Muscle of leg (tissue), 11 donors: ENCODE measurements around the gene LRRFIP1. TPM values are rescaled to one million over a fixed set of nuclear protein-coding genes. Genes with fewer than 3 reads are reported as not detected.
A peak's percentile ranks its signal among the peaks of the same experiment; 100 is the strongest.

Experiments
- DNase-seq: peaks from one replicate; pipeline ENCODE4 v3.0.0; 2013
- H3K27ac ChIP-seq: one replicate; pipeline ENCODE4 v1.5.1; 2013; ENCODE audit warnings: mild to moderate bottlenecking, low read length, control low read depth
- H3K27me3 ChIP-seq: one replicate; pipeline ENCODE4 v1.6.1; 2013; ENCODE audit warnings: low read length; ENCODE audit not compliant: control insufficient read depth, insufficient read depth
- H3K36me3 ChIP-seq: one replicate; pipeline ENCODE4 v1.6.1; 2013; ENCODE audit warnings: low read length; ENCODE audit not compliant: control insufficient read depth, insufficient read depth
- H3K4me1 ChIP-seq: one replicate; pipeline ENCODE4 v1.6.1; 2013; ENCODE audit warnings: low read length; ENCODE audit not compliant: control insufficient read depth, insufficient read depth
- H3K4me3 ChIP-seq: one replicate; pipeline ENCODE4 v1.5.1; 2013; ENCODE audit warnings: low read length, control low read depth
- H3K9me3 ChIP-seq: replicated peaks from 2 replicates; pipeline ENCODE4 v1.6.1; 2013; ENCODE audit warnings: low read depth, low read length; ENCODE audit not compliant: control insufficient read depth
- WGBS: methylation state at CpG from one replicate; pipeline ENCODE4 v1.1.5; 2013; ENCODE audit warnings: missing lambda C conversion rate; ENCODE audit not compliant: insufficient coverage; 5-methylcytosine and 5-hydroxymethylcytosine counted together
- polyA plus RNA-seq, 8 donors: library from polyadenylated mRNA; unstranded; fragments of 120-200 nt; gene quantifications; one replicate each; pipeline versions ENCODE4 v1.2.1 to v1.2.3, GENCODE V29; 2013; ENCODE audit warnings: inconsistent platforms in 1 of 8, low replicate concordance in 1 of 8; ENCODE audit not compliant: insufficient read length in 8 of 8, insufficient read depth in 1 of 8
- total RNA-seq: library from RNA; stranded (reverse); fragments of 120-200 nt; gene quantifications from one replicate; pipeline ENCODE4 v1.2.4, GENCODE V29; 2013

LRRFIP1 gene
- total and polyA plus RNA-seq, 9 donors, result 95.1 to 182 (median 113) TPM

- no peak overlapping the region for H3K27ac ChIP-seq
Observed at GRCh38 chr2:237725661-237726060, 98.3 kb downstream of the LRRFIP1 start.

GRCh38 chr2:237726401-237726830 lies 99.0 kb downstream of the LRRFIP1 start:
- no peaks in the 10 kb centered on the region for H3K9me3 ChIP-seq
- peak; percentile 93 for DNase-seq
- H3K4me3 ChIP-seq, result no peak overlapping the region
- peaks cover 42% of the 10 kb centered on the region for H3K4me1 ChIP-seq
- peak overlapping the region; percentile 78 for H3K27ac ChIP-seq
- H3K36me3 ChIP-seq, result peaks cover 17% of the 10 kb centered on the region
- WGBS, result no CpG with 5 or more reads among the region's 7 CpGs
- H3K27me3 ChIP-seq, result no peaks in the 10 kb centered on the region

More at GRCh38 chr2:237725661-237726060, 98.3 kb downstream of the LRRFIP1 start:
- WGBS, result 55% methylated on average over 2 of the region's 4 CpGs
- H3K27me3 ChIP-seq, result no peaks in the 10 kb centered on the region
- H3K9me3 ChIP-seq, result no peaks in the 10 kb centered on the region
- H3K4me1 ChIP-seq, result peaks cover 39% of the 10 kb centered on the region
- no peak overlapping the region for H3K4me3 ChIP-seq
- no peak for DNase-seq
- peaks cover 16% of the 10 kb centered on the region for H3K36me3 ChIP-seq

- H3K36me3 ChIP-seq, result peaks cover 17% of the 10 kb centered on the region
- WGBS, result 86% methylated on average over 5 of the region's 5 CpGs
- no peaks in the 10 kb centered on the region for H3K9me3 ChIP-seq
- H3K4me3 ChIP-seq, result no peak overlapping the region
- H3K27ac ChIP-seq, result no peak overlapping the region
- peaks cover 43% of the 10 kb centered on the region for H3K4me1 ChIP-seq
- no peak for DNase-seq
- no peaks in the 10 kb centered on the region for H3K27me3 ChIP-seq
Observed at GRCh38 chr2:237727363-237727762, 100.0 kb downstream of the LRRFIP1 start.

- H3K27ac ChIP-seq, result no peak overlapping the region
- 100% methylated on average over 2 of the region's 12 CpGs for WGBS
- H3K27me3 ChIP-seq, result no peaks in the 10 kb centered on the region
- H3K4me3 ChIP-seq, result no peak overlapping the region
- peaks cover 17% of the 10 kb centered on the region for H3K36me3 ChIP-seq
- no peaks in the 10 kb centered on the region for H3K9me3 ChIP-seq
- peaks cover 45% of the 10 kb centered on the region for H3K4me1 ChIP-seq
- no peak for DNase-seq
Observed at GRCh38 chr2:237729681-237730475, 102.5 kb downstream of the LRRFIP1 start.

GRCh38 chr2:237731663-237732062 lies 104.3 kb downstream of the LRRFIP1 start:
- peaks cover 38% of the 10 kb centered on the region for H3K4me1 ChIP-seq
- no peak for DNase-seq
- peak overlapping the region; percentile 23 for H3K27ac ChIP-seq
- peaks cover 25% of the 10 kb centered on the region for H3K36me3 ChIP-seq
- H3K4me3 ChIP-seq, result no peak overlapping the region
- WGBS, result 60% methylated on average over 2 of the region's 6 CpGs
- H3K9me3 ChIP-seq, result no peaks in the 10 kb centered on the region
- no peaks in the 10 kb centered on the region for H3K27me3 ChIP-seq

GRCh38 chr2:237732070-237732469 lies 104.7 kb downstream of the LRRFIP1 start:
- no peak for DNase-seq
- H3K4me1 ChIP-seq, result peaks cover 39% of the 10 kb centered on the region
- H3K4me3 ChIP-seq, result no peak overlapping the region
- H3K36me3 ChIP-seq, result peaks cover 29% of the 10 kb centered on the region
- H3K27ac ChIP-seq, result peak overlapping the region; percentile 62
- no peaks in the 10 kb centered on the region for H3K27me3 ChIP-seq
- 36% methylated on average over 2 of the region's 10 CpGs for WGBS
- no peaks in the 10 kb centered on the region for H3K9me3 ChIP-seq

- 34% methylated on average over 12 of the region's 13 CpGs for WGBS
- H3K4me3 ChIP-seq, result no peak overlapping the region
- no peaks in the 10 kb centered on the region for H3K9me3 ChIP-seq
- peak overlapping the region; percentile 82 for H3K27ac ChIP-seq
- H3K36me3 ChIP-seq, result peaks cover 31% of the 10 kb centered on the region
- peak; percentile 51 for DNase-seq
- peaks cover 36% of the 10 kb centered on the region for H3K4me1 ChIP-seq
- no peaks in the 10 kb centered on the region for H3K27me3 ChIP-seq
Observed at GRCh38 chr2:237732790-237733381, 105.5 kb downstream of the LRRFIP1 start.

- Histone ChIP-seq H3K4me3 (no peak overlapping the region), H3K36me3 (peaks cover 36% of the 10 kb centered on the region), H3K4me1 (peaks cover 38% of the 10 kb centered on the region), H3K9me3 (no peaks in the 10 kb centered on the region), H3K27ac (peak overlapping the region; percentile 82), H3K27me3 (no peaks in the 10 kb centered on the region)
- WGBS, result 68% methylated on average over 4 of the region's 13 CpGs
- no peak for DNase-seq
Observed at GRCh38 chr2:237733677-237734300, 106.4 kb downstream of the LRRFIP1 start.

GRCh38 chr2:237734905-237735623 lies 107.7 kb downstream of the LRRFIP1 start:
- H3K9me3 ChIP-seq, result no peaks in the 10 kb centered on the region
- DNase-seq, result no peak
- H3K27ac ChIP-seq, result peak overlapping the region; percentile 29
- H3K27me3 ChIP-seq, result no peaks in the 10 kb centered on the region
- peaks cover 30% of the 10 kb centered on the region for H3K36me3 ChIP-seq
- no peak overlapping the region for H3K4me3 ChIP-seq
- peaks cover 38% of the 10 kb centered on the region for H3K4me1 ChIP-seq
- 83% methylated on average over 16 of the region's 25 CpGs for WGBS

- Histone ChIP-seq H3K27ac (no peak overlapping the region), H3K4me3 (no peak overlapping the region), H3K9me3 (no peaks in the 10 kb centered on the region), H3K36me3 (peaks cover 33% of the 10 kb centered on the region), H3K4me1 (peaks cover 41% of the 10 kb centered on the region), H3K27me3 (no peaks in the 10 kb centered on the region)
- no peak for DNase-seq
- WGBS, result 72% methylated on average over 4 of the region's 8 CpGs
Observed at GRCh38 chr2:237735798-237736197, 108.4 kb downstream of the LRRFIP1 start.
